Caco-2 (cell line): ENCODE data around the gene PDSS2. TPM values are rescaled to one million over a fixed set of nuclear protein-coding genes. Genes with fewer than 3 reads are reported as not detected.

ENCODE experiments used
- BruUV-seq: library from RNA; stranded (reverse); fragments of 400-500 nt; replicated peaks from 2 replicates; lab custom pipeline; 2021; lab: Mats Ljungman, UMichigan
- CTCF ChIA-PET: fragments of 300-600 bp; sonication (Branson Sonifier 250); formaldehyde crosslinking; loops from one replicate; lab custom pipeline; 2022; ENCODE audit warnings: antibody characterized with exemption; lab: Charles Lee
- POLR2A ChIA-PET: fragments of 300-600 bp; sonication (Branson Sonifier 250); formaldehyde crosslinking; loops from one replicate; lab custom pipeline; 2022; ENCODE audit warnings: antibody characterized with exemption; lab: Charles Lee
- DNase-seq, 2 experiments: peaks; one replicate each; pipeline versions ENCODE4 v3.0.0 to v3.0.0-alpha.2; 2020 to 2022
- H3K27me3 ChIP-seq: replicated peaks from 2 replicates; pipeline ENCODE4 v1.6.0; 2011; ENCODE audit warnings: low read length; ENCODE audit not compliant: control insufficient read depth, insufficient read depth
- H3K36me3 ChIP-seq: 2 replicates; pipeline ENCODE4 v1.5.1; 2011; ENCODE audit warnings: low read length; ENCODE audit not compliant: control insufficient read depth, insufficient read depth
- H3K4me1 ChIP-seq: fragments of 250-450 bp; sonication (Bioruptor Pico); 2 replicates; pipeline ENCODE4 v1.5.1; 2020; ENCODE audit warnings: mild to moderate bottlenecking
- H3K4me3 ChIP-seq: 2 replicates; pipeline ENCODE4 v1.5.1; 2011; ENCODE audit warnings: low read depth, mild to moderate bottlenecking, control low read depth, low read length
- H3K9me3 ChIP-seq: fragments of 250-450 bp; sonication (Bioruptor Pico); 2 replicates; pipeline ENCODE4 v1.5.1; 2020; ENCODE audit warnings: mild to moderate bottlenecking, moderate library complexity
- H3K27ac Mint-ChIP-seq: one replicate; pipeline ENCODE4 v1.8.0; 2022; ENCODE audit warnings: mixed read lengths; ENCODE audit not compliant: unreplicated experiment
- H3K27me3 Mint-ChIP-seq: one replicate; pipeline ENCODE4 v1.8.0; 2022; ENCODE audit warnings: mixed read lengths; ENCODE audit not compliant: insufficient read depth, unreplicated experiment
- H3K36me3 Mint-ChIP-seq: one replicate; pipeline ENCODE4 v1.8.0; 2022; ENCODE audit warnings: mild to moderate bottlenecking, mixed read lengths; ENCODE audit not compliant: insufficient read depth, unreplicated experiment
- H3K4me1 Mint-ChIP-seq: one replicate; pipeline ENCODE4 v1.8.0; 2022; ENCODE audit warnings: low read depth, mixed read lengths; ENCODE audit not compliant: unreplicated experiment
- H3K4me3 Mint-ChIP-seq: one replicate; pipeline ENCODE4 v1.8.0; 2022; ENCODE audit warnings: mild to moderate bottlenecking, moderate library complexity, mixed read lengths; ENCODE audit not compliant: unreplicated experiment
- H3K9me3 Mint-ChIP-seq: one replicate; pipeline ENCODE4 v1.8.0; 2022; ENCODE audit warnings: mixed read lengths; ENCODE audit not compliant: unreplicated experiment
- CTCF ChIP-seq, 2 experiments: fragments of 200-600 bp in 1 of 2; IDR thresholded peaks; 1 replicate in 1 of 2; 2 replicates in 1 of 2; pipeline versions ENCODE4 v1.5.1 to v1.8.0; 2011 to 2022; ENCODE audit warnings: antibody characterized with exemption in 1 of 2, control low read depth in 1 of 2, inconsistent platforms in 1 of 2, low read depth in 1 of 2, low read length in 1 of 2, mild to moderate bottlenecking in 1 of 2, moderate library complexity in 1 of 2; ENCODE audit not compliant: insufficient read depth in 1 of 2, severe bottlenecking in 1 of 2, unreplicated experiment in 1 of 2
- intact Hi-C: fragments of 100-400 bp; cut with micrococcal nuclease; formaldehyde crosslinking; loops from one replicate; pipeline ENCODE4 v1.10.0; 2022; ENCODE audit not compliant: unreplicated experiment
- total RNA-seq: library from RNA; stranded (reverse); gene quantifications from 2 replicates; pipeline ENCODE4 v1.2.3, GENCODE V29; 2022

The PDSS2 gene
- total RNA-seq, 1 experiment from 2014 or later: 10.3 TPM

- H3K9me3 ChIP-seq: no peaks in the 10 kb centered on the region
- H3K27me3 ChIP-seq: no peaks in the 10 kb centered on the region
- CTCF ChIA-PET: no interaction called here
- Mint-ChIP-seq H3K4me3 (no peak overlapping the region), H3K9me3 (no peaks in the 10 kb centered on the region), H3K27ac (no peak overlapping the region), H3K4me1 (no peaks in the 10 kb centered on the region), H3K27me3 (no peaks in the 10 kb centered on the region), H3K36me3 (no peaks in the 10 kb centered on the region)
- H3K4me1 ChIP-seq: no peaks in the 10 kb centered on the region
- intact Hi-C loops: no loop called here
- BruUV-seq: no TSS peak
- no peaks in the 10 kb centered on the region for H3K36me3 ChIP-seq
- DNase-seq: no peak
- no peak overlapping the region for H3K4me3 ChIP-seq
- POLR2A ChIA-PET: no interaction called here
- TF ChIP-seq CTCF (IDR thresholded peaks at IDR 0.05; ENCODE audit: insufficient read depth in 1 of 2, low read depth in 1 of 2, low read length in 1 of 2, severe bottlenecking in 1 of 2, unreplicated experiment in 1 of 2): no peak
These were observed 49.4 kb downstream of the PDSS2 start for GRCh38 chr6:107409942-107410341.

GRCh38 chr6:107408714-107409113 lies 50.6 kb downstream of the PDSS2 start:
- Histone ChIP-seq H3K4me1 (no peaks in the 10 kb centered on the region), H3K27me3 (no peaks in the 10 kb centered on the region), H3K4me3 (no peak overlapping the region), H3K9me3 (no peaks in the 10 kb centered on the region), H3K36me3 (no peaks in the 10 kb centered on the region)
- DNase-seq: no peak
- Mint-ChIP-seq H3K9me3 (no peaks in the 10 kb centered on the region), H3K36me3 (no peaks in the 10 kb centered on the region), H3K27me3 (no peaks in the 10 kb centered on the region), H3K4me3 (no peak overlapping the region), H3K27ac (no peak overlapping the region), H3K4me1 (no peaks in the 10 kb centered on the region)
- no peak for TF ChIP-seq CTCF (IDR thresholded peaks at IDR 0.05; ENCODE audit: insufficient read depth in 1 of 2, low read depth in 1 of 2, low read length in 1 of 2, severe bottlenecking in 1 of 2, unreplicated experiment in 1 of 2)
- ChIA-PET POLR2A (no interaction called here), CTCF (no interaction called here)
- intact Hi-C loops: no loop called here
- BruUV-seq: no TSS peak

- Mint-ChIP-seq H3K4me3 (no peak overlapping the region), H3K27ac (no peak overlapping the region)
- intact Hi-C loops: no loop called here
These were observed 54.4 kb downstream of the PDSS2 start for GRCh38 chr6:107405002-107405401.

More at GRCh38 chr6:107405002-107405401, 54.4 kb downstream of the PDSS2 start:
- H3K36me3 Mint-ChIP-seq: no peaks in the 10 kb centered on the region
- no peak for DNase-seq
- no peaks in the 10 kb centered on the region for H3K9me3 Mint-ChIP-seq
- no peak for TF ChIP-seq CTCF (IDR thresholded peaks at IDR 0.05; ENCODE audit: insufficient read depth in 1 of 2, low read depth in 1 of 2, low read length in 1 of 2, severe bottlenecking in 1 of 2, unreplicated experiment in 1 of 2)
- no peaks in the 10 kb centered on the region for H3K36me3 ChIP-seq
- H3K4me3 ChIP-seq: no peak overlapping the region
- H3K27me3 ChIP-seq: no peaks in the 10 kb centered on the region
- H3K27me3 Mint-ChIP-seq: no peaks in the 10 kb centered on the region
- BruUV-seq: no TSS peak
- H3K4me1 Mint-ChIP-seq: no peaks in the 10 kb centered on the region
- CTCF ChIA-PET: no interaction called here
- H3K4me1 ChIP-seq: no peaks in the 10 kb centered on the region
- no peaks in the 10 kb centered on the region; the same call in 1 of the 2 replicates for H3K9me3 ChIP-seq
- POLR2A ChIA-PET: no interaction called here
